ENCODE results near the gene SCGB3A2.
"Not testable (repeated sequence)": the region's sequence is repeated elsewhere in the genome, so short reads cannot be mapped to it uniquely, and the experiment has no call there.

SCGB3A2 gene

DNA sequence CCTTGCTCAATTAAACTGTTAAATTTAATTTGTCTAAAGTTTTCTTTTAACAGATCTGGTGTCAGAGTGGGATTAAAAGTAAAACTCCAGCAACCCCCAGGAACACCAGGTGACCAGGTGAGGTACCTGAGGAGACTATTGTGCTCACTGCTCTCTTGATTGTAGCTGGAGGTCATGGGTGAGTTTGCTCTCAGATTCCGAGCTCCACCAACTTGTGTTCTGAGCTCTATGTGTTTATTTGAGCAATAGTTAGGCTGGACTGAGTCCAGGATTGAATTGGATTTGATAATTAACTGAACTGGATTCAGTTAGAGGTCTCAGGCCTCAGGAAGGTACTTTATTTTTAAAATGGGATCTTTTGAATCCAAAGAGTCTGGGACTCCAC lies 17.9 kb upstream of the SCGB3A2 start:
- DNase-seq (ENCODE audit: extremely low read depth in 1 of 2, low read depth in 1 of 2): no peak

DNA sequence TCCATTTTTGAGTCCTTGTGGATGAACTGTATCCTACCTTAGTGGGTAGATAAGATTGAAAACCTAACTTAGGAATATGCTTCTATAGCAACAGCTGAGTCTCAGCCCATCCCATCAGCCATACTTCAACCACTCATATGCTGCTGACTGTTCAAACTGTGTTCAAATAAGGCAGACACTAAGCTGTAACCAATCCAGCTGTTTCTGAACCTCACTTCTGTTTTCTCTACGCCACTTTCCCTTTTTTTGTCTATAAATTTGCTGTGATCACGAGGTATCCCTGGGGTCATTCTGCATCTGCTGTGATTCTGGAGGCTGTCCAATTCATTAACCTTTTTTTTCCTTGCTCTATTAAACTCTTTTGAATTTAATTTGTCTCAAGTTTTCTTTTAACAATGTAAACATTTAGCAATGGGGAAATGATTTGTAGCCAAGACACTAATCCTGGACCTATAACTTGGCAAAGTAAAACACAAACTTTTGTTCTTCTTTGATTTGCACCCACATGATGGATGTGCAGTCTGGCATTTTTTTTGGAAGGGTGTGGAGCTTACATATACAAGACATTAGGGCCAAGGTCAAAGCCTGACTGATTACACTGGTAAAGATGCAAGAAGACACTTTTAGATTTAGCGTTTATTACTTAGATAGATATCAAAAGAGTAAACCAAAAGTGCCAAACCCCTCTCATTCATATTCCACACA lies 14.9 kb upstream of the SCGB3A2 start:
- no peak for DNase-seq (ENCODE audit: extremely low read depth in 1 of 2, low read depth in 1 of 2)

DNA sequence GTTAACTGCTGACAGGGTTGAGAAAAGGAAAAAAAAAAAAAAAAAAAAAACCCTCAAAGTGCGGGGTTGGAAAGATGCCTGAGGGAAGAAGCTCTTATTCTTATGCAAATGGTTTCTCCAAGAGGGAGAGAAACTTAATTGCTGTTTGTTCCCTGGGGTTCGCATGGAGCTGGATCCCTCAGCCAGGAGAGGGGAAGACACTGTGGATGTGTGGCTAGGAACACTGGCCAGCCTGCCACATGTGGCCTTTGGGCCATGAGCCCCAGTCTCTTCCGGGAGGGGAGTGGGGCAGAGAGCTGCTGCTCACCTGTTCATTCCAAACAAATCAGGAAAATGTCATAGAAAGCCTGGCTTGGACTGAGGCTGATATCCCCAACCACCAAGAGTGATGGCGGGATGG lies 9.4 kb upstream of the SCGB3A2 start:
- DNase-seq (ENCODE audit: extremely low read depth in 1 of 2, low read depth in 1 of 2): no peak

DNA sequence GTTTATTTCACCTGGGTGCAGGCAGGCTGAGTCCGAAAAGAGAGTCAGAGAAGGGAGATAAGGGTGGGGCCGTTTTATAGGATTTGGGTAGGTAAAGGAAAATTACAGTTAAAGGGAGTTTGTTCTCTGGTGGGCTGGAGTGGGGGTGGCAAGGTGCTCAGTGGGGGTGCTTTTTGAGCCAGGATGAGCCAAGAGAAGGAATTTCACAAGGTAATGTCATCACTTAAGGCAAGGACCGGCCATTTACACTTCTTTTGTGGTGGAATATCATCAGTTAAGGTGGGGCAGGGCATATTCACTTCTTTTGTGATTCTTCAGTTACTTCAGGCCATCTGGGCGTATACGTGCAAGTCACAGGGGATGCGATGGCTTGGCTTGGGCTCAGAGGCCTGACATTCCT lies 8.6 kb upstream of the SCGB3A2 start:
- not testable (repeated sequence) for DNase-seq (ENCODE audit: extremely low read depth in 1 of 2, low read depth in 1 of 2)

DNA sequence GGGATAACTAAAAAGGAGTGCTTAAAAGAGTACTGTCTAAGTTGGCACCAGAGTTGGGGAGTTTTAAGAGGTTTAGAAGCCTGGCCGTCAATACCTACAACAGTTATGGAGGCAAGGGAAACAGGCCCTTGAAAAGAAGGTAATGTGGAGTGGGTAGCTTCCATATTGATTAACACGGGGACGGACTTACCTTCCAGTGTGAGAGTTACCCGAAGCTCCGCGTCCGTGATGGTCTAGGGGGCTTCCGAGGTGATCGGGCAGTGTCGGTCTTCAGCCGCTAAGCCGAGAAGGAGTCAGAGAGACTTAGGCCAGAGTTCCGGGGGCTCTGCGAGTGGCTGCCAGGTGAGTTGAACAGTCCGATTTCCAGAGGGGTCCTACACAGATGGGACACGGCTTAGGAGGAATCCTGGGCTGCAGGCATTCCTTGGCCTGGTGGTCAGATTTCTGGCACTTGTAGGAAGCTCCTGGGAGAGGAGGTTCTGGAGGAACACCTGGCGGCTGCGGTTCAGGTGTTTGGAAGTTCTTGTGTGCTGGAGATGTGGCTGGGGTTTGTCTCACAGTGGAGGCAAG lies 6.4 kb upstream of the SCGB3A2 start:
- DNase-seq (ENCODE audit: extremely low read depth in 1 of 2, low read depth in 1 of 2): not testable (repeated sequence)

DNA sequence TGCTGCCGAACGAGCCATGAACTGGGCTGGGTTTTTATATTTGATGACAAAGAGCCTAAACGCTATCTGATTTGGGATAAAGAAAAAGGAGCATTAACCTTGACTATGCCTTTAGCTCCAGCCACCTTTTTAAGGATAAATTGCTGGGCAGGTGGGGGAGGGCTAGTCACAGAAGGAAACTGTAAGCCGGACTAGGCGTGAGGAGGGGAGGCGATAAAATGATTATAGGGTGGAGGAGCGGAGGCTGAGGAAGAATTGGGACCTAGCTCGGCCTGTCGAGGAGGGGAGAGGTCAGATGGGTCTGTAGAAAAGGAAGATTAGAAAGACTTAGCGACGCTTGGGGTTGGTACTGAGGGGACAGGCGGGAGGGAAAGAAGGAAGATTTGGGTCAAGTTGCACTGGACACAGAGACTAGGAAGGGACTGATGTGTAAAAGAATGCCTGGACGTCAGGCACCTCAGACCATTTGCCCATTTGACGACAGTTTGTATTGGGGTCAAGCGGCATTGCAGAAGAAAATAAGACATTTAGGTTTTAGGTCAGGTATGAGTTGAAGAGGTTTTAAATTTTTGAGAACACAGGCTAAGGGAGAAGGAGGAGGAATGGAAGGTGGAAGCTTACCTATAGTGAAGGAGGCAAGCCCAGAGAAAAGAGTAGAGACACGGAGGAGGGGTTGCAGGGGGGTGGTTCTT lies 5.6 kb upstream of the SCGB3A2 start:
- DNase-seq (ENCODE audit: extremely low read depth in 1 of 2, low read depth in 1 of 2): not testable (repeated sequence)

DNA sequence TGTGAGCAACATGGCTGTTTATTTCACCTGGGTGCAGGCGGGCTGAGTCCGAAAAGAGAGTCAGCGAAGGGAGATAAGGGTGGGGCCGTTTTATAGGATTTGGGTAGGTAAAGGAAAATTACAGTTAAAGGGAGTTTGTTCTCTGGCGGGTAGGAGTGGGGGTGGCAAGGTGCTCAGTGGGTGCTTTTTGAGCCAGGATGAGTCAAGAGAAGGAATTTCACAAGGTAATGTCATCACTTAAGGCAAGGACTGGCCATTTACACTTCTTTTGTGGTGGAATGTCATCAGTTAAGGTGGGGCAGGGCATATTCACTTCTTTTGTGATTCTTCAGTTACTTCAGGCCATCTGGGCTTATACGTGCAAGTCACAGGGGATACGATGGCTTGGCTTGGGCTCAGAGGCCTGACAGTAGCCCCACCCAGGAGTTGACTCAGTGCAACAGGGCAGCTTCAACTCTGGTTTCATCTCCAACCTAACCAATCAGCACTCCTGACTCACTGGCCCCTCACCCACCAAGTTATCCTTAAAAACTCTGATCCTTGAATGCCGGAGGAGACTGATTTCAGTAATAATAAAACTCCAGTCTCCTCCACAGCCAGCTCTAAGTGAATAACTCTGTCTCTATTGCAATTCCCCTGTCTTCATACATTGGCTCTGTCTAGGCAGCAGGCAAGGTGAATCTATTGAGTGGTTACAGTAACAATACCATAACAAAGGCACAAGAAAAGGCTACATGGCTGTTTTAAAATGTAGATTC lies 4.2 kb upstream of the SCGB3A2 start:
- not testable (repeated sequence) for DNase-seq (ENCODE audit: extremely low read depth in 1 of 2, low read depth in 1 of 2)

DNA sequence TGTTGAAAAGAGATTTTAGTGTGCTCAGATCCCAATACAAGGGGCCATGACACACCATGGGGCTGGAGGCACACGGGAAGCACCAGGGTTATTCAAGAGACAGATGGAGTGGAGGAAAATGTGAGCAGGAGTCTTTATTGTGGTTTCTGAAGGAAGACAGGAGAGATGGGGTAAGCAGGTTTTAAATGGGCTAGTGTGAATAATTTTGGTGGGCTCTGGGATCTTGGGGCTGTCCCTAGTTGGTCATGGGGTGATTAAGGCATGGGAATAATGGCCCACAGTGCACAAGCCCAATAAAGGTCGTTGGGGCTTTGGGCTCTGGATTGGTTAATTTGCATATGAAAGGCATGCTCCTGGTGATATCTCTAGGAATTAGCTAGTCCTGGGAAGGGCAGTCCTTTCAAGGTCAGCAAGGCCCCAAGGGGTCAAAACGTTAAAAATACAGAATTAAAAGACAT lies 3.6 kb upstream of the SCGB3A2 start:
- no peak for DNase-seq (ENCODE audit: extremely low read depth in 1 of 2, low read depth in 1 of 2)

DNA sequence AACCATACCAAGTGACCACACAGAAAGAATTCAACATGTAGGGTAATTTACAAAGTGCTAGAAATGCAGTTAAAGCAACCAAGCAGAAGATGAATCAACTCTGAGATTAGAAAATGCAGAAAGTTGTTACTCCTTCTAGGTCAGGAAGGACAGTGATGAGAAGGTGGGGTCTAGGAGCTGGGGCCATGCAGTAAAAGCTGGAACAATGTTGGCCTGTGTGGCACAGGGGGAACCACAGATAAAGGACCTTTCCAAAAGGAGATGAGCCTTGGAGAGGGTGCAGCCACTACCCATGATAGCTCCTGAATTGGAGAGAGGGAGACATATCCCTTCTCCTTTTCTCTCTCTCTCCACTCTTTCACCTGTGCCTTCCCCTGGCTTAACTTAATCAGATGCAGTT lies 2.4 kb upstream of the SCGB3A2 start:
- DNase-seq (ENCODE audit: extremely low read depth in 1 of 2, low read depth in 1 of 2): no peak

DNA sequence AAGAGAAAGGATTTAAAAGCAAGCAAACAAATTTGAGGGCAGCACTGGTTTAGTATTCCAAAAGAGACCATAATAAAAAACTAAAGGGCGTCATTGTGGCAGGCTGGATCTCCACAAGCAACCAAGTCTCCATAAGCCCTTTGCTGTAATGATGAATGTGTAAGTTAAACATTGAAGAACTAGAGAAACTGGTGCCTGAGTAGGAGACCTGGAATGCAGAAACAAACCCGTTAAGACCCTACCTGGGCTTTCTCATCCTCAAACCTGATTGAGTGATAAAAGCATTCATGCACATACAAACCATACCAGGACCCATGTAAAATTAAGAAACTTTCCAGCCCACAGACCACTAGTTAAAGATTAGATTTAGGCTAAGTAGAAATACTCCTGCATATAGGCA lies 1.9 kb upstream of the SCGB3A2 start:
- DNase-seq (ENCODE audit: extremely low read depth in 1 of 2, low read depth in 1 of 2): no peak

DNA sequence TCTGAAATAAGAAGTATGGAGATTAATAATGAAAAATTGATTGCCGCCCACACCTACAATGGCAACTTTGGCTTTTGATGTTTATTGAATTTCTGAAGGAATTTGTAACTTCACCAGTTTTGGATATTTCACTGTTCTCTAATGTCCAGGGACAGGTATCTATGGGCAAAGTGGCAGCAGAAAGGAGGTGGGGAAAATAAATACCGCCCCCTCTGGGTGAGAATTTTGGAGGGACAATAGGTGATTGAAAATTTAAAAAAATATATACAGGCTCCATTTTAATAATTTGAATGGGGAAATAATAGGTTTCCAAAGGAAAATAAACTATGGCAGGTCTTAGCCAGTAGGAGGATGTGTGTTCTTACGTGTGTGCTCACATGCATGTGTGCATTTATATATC lies 1.3 kb downstream of the SCGB3A2 start:
- no peak for DNase-seq (ENCODE audit: extremely low read depth in 1 of 2, low read depth in 1 of 2)

DNA sequence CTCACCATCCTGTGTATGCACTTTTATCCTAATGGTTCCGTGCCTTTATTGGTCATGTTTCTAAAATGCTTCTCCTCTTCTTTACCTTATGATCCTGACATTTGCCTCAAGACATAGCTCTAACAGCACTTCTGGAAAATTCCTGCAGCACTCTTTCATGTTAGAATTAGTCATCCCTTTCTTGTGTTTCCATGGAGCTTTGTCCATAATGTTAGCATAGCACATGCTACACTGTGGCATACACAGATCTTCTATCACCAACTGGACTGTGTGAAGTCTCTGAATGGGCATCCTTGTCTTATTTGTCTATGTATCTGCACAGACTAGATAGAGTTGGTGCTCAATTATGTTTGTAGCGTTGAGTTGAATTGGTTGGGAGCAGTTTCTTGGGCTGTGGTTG lies 2.0 kb downstream of the SCGB3A2 start:
- no peak for DNase-seq (ENCODE audit: extremely low read depth in 1 of 2, low read depth in 1 of 2)

DNA sequence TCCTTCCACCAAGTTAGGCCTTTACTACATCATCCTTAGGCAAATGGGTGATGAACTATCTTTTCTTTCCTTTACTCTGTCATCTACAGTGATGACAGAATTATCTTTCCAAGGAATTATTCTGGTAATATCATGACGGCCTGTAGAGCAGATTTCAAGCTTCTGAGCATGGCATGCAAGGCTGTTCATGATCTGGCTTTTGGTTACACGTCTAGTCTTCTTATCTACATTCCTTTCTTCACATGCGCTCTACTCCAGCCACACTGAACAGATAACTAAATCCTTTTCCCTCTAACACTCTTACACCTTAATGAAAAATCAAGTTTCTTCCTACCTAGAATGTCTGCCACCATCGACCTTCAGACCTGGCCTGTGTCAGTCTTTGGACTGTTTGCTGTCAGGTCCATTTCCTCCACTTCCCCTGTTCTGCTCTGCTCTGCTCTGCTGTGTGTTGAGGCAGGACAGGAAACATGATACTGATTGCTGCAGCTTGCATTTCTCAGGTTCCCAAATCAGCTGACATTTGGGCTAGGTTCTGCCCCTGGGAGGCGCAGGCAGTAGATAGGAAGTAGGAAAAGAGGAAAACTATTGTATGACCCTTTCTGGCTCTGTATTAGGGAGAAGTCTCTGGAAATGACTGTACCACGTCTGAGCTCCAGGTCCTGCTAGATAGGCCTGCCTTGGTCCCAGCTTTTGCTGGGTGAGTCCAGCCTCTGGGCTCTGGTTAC lies 4.2 kb downstream of the SCGB3A2 start:
- no peak for DNase-seq (ENCODE audit: extremely low read depth in 1 of 2, low read depth in 1 of 2)

DNA sequence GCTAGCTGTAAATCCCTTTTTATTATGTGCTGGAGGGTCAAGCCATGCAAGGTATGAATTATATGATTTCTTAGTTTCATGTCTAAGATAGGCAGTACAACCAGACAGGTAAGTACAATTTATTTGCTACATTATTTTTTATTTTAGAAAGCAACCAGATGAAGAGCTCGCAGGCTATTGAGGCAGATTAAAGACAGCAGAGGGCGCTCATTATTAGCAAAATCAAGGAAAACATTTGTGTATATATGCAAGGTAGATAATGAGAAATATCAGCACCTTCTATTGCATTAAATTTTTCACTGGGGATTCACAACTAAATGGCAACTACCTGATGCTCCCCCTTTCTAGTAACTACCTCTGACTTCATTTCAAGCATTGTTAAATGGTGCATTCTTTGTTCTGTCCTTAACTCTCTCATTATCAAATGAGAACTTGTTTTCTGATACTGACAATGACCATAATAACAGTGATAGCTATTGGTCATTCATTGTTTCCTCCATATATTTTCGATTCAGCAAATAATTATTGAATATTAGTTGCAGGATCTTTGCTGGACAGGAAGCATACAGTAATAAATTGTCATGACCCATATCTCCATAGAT lies 8.6 kb downstream of the SCGB3A2 start:
- no peak for DNase-seq (ENCODE audit: extremely low read depth in 1 of 2, low read depth in 1 of 2)

DNA sequence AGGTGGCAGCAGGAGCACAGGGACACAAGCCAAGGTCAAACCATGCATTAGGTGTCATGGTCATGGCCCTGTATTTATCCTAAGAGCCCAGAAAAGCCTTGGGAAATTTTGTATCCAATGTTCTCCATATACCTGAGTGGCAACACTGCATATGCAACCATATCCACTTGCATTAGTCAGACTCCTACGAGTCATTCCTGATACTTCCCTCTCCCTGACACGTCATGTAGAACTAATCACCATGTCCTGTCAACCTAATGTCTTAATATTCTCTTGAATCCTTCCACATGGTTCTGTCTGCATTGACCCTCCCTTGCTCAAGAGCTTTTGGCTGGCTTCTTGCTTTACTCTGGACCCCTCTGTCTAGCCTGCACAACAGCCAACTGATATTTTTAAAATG lies 9.4 kb downstream of the SCGB3A2 start:
- DNase-seq (ENCODE audit: extremely low read depth in 1 of 2, low read depth in 1 of 2): no peak

DNA sequence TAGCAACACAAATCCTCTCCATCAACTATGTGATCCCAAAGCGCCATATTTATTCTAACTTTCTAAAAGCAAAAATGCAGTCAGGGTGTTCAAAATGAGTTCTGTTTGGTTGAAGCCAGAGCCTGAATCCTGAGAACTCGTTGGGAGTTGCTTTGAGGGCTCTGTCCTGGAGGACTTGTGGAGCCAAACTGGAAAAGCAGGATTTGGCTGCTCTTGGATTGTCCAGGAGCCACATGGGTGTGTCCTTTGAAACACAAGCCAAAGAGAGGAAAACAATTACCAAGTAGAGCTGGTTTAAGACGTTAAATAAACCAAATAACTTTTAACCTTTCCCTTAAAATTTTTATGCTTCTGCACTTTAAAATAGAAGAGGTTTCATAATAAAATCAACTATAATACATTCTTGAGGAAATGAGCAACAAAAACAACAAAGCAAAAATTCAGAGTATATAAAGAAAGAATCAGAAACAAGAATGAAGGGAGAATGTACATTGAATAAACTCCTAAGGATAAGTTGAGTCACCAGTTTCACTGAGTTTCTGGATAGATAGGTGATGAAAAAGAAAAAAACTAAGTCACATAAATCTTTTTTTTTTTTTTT lies 14.3 kb downstream of the SCGB3A2 start:
- DNase-seq (ENCODE audit: extremely low read depth in 1 of 2, low read depth in 1 of 2): no peak

DNA sequence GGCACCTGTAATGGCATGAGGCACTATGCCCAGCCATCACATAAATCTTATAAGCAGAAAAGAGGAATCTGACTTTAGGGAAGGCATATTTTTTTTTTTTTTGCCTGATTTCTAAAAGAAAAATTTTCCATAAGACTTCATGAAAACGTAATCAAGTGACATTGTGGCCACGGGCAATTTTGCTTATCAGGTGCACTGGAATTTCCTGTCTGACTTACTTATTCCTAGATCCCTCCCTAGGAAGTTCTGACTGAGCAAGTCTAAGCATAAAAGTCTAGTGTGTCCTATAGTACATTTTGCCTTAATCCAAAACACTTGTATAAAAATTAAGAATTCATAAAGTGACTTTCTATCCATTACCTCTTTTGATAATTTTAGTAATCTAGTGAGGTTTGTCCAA lies 15.3 kb downstream of the SCGB3A2 start:
- DNase-seq (ENCODE audit: extremely low read depth in 1 of 2, low read depth in 1 of 2): no peak

DNA sequence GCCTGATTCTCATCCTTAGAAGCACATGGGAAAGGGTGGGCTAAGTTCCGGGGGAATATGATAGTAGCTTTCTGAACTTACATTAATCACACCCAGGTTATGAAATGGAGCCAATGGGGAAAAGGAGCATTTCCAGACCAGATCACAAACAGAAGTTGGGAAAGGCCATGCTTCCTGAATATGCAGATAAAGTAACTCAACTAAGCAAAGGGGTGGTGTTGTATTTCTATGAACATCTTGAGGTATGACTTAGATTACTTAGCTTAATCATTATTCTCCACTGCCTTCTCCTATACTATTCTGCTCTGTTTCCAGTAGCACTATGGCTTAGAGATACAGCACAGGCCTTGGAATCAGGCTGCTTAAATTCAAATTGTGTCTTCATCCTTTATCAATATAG lies 17.4 kb downstream of the SCGB3A2 start:
- no peak for DNase-seq (ENCODE audit: extremely low read depth in 1 of 2, low read depth in 1 of 2)

DNA sequence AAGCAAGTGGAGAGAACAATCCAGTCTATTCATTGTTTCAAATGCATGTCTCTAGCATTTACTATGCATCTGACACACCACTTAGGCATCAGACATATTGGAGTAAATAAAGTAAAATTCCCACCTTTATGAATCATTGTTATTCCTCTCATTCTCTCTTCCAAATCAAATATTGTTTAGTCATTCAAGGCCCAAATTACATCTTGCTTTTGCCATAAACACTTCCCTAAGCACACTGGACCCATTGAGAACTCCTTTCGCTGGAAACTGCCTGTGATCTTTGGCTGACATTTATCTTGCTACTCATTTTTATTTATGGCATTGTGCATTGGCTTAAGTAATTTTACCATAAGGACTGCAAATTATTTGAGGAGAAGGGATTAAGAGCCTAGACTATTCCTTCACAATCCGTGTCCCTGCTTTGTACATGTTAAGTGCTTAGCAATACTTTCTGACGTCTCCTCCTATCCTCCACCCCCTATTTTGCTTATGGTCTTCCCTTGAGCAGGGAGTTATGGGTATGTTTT lies 20.4 kb downstream of the SCGB3A2 start:
- no peak for DNase-seq (ENCODE audit: extremely low read depth in 1 of 2, low read depth in 1 of 2)

DNA sequence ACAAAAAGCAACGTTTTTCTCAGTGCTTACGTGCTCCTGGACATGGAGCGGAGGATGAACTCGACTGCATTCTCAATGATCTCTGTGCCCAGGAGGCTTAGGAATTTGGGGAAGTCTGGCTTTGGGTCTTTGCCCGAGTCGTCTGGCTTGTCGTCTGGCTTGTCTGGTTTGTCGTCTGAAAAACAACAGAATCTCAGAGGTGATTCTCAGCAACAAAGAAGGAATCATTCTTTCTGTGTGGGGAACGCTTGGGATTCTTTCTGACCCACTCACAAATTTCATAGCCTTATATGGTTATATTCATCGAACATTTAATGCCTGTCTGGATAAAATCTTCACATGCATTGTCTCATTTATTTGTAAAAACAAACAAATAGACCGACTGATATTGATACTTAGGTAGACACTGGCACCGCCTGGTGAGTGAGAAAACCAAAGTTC lies 23.1 kb downstream of the SCGB3A2 start:
- DNase-seq (ENCODE audit: extremely low read depth in 1 of 2, low read depth in 1 of 2): no peak
